ENCODE results near the gene DCTPP1.

GRCh38 chr16:30382111-30382881 is 47.5 kb downstream of the DCTPP1 start, which contains the start of gene SEPTIN1:
- TF ChIP-seq EP300 (IDR thresholded peaks at IDR 0.05) (no peak), RFX5 (IDR thresholded peaks at IDR 0.05) (no peak), POLR2A (IDR thresholded peaks at IDR 0.05; ENCODE audit: low read length) (peak; percentile 20; the same call in 1 of the 2 replicates)

Measured in A549 (cell line).